ENCODE results near the gene ATXN2. TPM values are rescaled to one million over a fixed set of nuclear protein-coding genes. Genes with fewer than 3 reads are reported as not detected.
"Not testable (repeated sequence)": the region's sequence is repeated elsewhere in the genome, so short reads cannot be mapped to it uniquely, and the experiment has no call there.

ATXN2 gene
- total RNA-seq, 1 experiment from 2014 or later, result 10.1 TPM

DNA sequence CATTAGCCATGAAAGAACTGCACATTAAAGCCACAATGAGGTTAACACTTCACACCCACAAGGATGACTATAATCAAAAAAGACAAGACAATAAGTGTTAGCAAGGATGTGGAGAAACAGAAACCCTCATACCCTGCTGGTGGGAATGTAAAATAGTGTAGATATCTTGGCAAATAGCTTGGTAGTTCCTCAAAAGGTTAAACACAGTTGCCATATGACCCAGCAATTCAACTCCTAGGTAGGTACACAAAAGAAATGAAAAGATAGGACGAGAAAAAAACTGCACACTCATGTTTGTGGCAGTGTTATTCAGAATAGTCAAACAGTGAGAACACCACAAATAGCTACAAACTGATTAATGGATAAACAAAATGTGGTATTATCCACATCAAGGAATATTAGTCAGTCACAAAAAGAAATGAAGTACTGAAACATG, 93.5 kb downstream of the ATXN2 start:
- DNase-seq (ENCODE audit: low read depth), result no peak

DNA sequence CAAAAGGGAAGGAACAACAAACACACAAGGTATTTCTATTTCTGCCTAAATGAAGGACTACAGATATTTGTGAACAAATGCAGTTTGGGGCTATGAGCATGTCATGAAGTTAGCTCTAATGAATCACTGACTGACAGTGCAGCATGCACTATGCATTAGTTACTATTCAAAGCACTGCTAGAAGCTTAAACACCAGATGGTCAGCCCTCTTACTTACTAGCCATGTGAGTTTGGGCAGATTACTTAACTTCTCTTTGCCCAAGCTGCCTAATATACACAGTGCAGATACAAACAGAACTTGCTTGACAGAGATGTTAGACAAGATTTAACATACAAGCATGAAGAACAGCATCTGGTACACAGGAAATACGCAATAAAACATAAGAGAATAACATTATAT, 96.0 kb downstream of the ATXN2 start:
- no peak for DNase-seq (ENCODE audit: low read depth)

DNA sequence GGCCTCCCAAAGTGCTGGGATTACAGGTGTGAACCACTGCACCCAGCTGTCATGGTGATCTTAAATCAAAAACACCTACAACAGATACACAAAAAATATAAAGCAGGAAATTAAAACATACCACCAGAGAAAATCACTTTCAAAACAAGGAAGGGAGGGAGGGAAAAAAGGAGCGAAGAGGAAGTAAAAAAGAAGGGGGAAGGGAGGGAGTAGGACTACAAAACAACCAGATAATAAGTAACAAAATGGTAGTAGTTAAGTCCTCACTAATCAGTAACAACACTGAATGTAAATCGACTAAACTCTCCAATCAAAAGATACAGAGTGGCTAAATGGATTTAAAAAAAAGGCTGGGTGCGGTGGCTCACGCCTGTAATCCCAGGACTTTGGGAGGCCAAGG, 104.4 kb downstream of the ATXN2 start:
- DNase-seq (ENCODE audit: low read depth), result no peak

DNA sequence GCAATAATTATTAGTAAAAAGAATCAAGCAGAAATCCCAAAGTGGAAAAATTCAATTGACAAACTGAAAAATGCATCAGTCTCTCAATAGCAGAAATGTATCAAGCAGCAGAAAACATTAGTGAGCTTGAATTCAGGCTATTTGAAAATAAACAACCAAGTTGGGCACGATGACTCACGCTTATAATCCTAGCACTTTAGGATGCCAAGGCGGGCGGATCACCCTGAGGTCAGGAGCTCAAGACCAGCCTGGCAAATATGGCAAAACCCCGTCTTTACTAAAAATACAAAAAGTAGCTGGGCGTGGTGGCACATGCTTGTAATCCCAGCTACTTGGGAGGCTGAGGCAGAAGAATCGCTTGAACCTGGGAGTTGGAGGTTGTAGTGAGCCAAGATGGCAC, 106.1 kb downstream of the ATXN2 start:
- peak; percentile 66 for DNase-seq (ENCODE audit: low read depth)

DNA sequence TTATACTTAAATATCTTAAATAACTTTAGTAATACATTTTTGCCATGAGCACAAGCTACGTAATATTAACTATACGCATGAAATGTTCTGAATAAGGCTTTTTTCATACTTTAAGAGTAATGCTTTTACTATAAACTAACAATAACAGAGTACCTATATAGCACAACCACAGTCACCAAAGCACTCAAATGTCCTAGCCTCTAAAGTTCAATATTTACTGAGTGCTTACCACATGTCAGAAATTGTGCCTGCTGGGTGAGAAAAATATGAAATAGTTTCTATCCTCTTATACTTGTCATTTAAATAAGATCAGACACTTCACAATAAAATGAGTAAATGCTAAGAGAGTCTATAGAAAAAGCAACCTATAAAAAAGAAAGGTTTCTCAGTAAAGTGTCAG, 110.3 kb downstream of the ATXN2 start:
- DNase-seq (ENCODE audit: low read depth), result no peak

DNA sequence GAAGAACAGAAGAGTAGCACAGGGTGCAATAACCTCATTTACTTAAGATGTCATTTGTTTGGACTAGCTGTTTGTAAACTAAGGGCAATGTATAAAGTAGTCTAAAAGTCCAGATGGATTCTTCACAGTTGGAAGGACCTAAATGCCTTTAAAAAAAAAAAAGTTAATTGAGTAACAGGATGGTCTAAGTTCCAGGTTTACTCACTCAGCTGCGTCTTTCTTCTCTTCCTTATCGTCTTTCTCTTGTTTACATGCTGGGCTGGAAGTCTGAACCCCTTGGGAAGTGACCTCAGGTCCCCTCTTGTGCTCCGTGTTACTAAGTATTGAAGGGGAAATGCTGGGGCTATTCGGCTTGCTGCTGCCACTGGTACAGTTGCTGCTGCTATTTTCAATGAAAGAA, 110.8 kb downstream of the ATXN2 start:
- no peak for DNase-seq (ENCODE audit: low read depth)

DNA sequence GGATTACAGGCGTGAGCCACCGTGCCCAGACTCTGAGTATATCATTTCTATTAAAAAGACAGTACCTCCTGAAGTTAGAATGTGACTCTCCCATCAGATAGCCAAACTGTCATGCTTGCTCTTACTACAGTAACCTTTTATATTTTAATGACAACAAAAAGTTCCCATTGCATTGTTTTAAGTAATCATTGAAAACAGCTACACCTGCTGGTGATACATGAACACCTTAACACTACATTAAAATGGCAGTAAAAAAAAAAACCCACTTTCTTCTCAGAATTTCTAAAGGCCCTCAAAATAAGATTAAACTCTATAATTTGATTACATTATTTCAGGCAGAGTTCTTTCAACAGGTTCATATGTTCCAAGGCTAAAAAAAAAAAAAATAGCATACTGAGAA, 116.7 kb downstream of the ATXN2 start:
- DNase-seq (ENCODE audit: low read depth), result no peak

DNA sequence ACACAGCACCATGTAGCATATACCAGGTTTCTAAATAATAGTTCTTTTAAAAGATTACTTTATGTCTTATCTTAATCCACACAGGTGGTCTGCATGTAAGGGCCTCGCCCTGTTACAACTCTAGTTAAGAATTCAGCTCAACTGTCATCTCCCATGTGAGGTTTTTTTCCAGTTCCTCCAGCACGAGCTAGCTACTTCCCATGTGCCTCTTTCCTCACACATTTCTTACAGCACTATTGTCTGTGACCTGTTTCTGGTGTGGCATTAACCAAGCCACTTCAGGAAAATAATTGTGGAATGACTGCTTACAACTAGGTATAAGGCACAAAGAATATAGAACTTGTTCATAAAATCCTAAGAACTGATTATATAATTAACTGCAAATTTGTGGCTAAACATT, 127.9 kb downstream of the ATXN2 start:
- no peak for DNase-seq (ENCODE audit: low read depth)

DNA sequence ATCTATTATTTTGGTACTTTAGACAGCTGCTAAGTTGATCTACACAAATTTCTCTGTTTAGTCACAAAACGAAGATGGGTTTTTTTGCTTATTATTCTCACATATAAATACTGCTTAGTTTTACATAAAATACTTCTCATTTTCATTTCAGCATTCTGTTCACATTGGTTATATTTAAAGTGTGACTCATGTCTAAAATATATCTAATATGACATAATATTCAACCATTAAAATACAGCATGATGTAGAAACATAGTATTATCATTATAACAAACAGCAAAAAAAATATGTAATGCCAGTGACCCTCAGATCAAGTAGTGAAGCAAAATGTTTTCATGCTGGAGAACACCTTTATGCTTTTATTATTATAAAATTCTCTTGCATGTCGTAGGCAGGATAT, 129.7 kb downstream of the ATXN2 start:
- DNase-seq (ENCODE audit: low read depth), result no peak

DNA sequence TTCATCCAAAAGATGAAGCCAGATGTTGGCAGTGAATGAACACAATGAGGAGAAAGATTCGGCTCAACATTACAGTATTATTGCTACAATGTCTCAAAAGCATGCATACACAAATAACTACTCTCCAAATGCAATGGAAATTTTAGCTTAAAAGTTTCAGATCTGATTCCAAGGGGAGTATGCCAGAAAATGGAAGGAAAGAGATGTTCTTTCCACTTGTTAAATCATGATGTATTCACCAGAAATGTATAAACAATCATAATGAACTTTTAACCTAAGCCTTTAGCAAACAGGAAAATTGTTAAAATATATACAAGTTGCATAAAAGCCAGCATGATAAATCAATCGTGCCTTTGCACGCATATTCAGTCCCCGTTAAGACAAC, 131.3 kb downstream of the ATXN2 start:
- DNase-seq (ENCODE audit: low read depth), result no peak

DNA sequence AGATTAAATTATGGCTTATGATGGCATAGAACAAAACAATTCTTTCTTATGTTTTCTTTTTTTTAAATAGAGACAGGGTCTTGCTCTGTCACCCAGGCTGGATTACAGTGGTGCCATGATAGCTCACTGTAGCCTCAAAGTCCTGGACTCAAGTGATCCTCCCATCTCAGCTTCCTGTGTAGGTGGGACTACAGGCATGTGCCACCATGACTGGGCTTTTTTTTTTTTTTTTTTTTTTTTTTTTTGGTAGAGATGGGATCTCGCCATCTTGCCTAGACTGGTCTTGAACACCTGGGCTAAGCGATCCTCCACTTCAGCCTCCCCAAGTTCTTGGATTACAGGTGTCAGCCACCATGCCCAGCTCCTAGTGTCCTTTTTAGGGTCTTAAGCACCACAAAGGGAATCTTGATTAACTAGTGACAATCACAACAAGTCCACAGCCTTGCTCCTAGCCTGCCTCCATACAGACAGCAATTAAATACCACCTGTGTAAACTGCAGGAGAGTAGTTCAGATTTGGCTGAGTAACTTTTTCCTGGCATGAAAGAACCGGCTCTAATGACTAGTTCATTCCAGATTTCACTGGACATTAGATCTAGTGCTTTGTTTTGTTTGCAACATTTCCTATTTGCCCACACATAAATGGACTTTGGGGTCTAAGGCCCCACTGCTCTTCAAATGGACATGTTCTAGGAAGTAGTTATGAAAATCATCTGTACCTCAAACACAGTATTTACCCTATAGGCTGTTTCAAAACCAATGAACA, 131.8 kb downstream of the ATXN2 start:
- DNase-seq (ENCODE audit: low read depth), result no peak

DNA sequence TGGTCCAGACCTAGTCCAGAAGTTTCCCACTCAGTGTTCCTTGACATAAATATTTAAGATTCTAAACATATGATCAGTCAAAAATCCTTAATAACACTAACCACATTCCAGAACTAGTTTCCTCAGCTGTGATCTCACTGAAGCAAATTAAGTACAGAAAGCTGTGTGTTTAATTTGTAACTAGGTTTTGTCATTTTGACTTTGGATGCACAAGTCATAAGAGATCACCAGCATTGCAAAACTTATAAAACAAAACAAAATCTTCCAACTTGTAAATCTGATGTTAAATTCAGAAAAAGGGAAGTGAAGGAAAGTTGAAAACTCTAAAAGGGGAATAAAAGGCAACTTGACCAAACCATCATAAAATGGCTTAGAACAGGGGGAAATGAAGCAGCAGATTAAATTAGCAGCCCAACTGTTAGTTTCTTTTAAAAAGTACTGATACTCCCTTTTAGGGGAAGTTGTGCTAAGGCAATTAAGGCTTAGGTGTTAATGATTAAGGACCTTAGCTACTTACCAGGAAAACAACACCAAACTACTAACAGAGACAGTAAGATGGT, 136.8 kb downstream of the ATXN2 start:
- DNase-seq (ENCODE audit: low read depth), result no peak

DNA sequence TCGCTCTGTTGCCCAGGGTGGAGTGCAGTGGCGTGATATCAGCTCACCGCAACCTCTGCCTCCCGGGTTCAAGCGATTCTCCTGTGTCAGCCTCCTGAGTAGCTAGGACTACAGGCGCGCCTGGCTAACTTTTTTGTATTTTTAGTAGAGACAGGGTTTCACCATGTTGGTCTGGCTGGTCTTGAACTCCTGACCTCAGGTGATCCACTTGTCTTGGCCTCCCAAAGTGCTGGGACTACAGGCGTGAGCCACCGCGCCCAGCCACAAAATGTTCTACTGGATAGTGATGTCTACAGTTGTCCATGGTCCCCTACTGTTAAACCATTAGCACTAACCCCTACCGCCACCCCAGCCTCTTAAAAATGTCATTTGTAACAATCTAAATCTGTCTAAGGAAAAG, 139.0 kb downstream of the ATXN2 start:
- not testable (repeated sequence) for DNase-seq (ENCODE audit: low read depth)

DNA sequence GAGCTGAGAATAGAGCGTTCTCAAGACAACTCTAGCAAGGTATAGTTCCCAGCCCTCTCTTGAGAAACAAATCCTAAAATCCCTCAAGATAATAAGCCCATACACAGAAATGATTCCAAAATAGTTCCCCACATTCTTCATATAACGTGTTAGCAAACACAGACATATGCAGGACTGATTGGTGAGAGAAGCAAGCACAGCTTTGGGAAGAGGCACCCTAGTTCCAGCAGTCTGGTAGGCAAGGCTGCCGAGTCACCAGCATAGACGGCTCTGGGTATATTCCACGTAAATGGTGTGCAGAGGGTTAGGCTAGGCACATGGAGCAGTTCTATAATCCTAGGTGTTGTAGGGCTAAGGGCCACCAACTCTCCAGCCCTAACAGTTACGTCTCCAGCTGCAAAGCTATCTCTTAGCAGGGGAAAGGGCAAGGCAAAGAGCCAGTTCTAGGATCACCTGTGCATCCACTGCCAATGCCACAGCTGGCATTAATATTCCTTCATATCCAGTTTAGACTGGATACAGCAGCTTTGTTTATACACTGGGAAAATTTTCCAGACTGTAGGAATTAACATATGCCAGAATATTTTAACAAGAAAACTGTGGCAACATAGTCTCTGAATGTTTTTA, 140.5 kb downstream of the ATXN2 start:
- DNase-seq (ENCODE audit: low read depth), result no peak

DNA sequence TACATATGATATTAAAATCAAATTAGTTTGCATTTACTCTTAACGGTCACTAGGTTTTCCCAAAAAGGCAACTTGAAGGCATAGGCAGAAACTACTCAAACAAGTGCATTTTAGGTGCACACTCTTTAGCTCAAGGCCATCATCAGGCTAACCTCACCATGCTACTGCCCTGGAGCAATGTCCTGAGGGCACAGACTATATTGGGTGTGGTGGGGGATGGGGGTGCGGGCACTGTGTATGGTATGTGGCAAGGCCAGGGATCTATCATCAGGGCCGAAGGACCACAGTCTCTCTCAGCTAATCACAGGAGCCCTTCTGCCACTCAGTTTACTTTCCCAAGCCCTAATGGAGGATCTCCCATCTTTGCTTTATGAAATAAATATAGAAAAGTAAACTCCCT, 141.5 kb downstream of the ATXN2 start:
- no peak for DNase-seq (ENCODE audit: low read depth)

DNA sequence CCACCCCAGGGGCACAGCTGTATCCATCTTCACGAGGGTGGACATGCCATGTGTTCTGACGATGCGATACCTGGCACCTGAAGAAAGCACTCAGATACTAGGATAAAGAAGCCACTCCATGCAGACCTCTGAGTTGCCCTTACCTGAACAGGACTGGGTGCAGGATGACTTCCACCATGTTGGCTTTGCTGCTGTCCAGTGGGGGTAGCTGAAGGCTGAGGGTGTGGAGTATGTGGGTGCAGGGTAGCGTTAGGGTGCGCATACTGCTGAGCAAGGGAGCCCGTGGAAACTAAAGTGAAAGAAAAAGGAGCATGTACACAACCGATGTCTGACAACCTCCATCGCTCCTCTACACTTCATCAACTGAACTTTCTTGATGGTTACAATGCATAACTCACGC, 142.0 kb downstream of the ATXN2 start:
- DNase-seq (ENCODE audit: low read depth), result no peak

DNA sequence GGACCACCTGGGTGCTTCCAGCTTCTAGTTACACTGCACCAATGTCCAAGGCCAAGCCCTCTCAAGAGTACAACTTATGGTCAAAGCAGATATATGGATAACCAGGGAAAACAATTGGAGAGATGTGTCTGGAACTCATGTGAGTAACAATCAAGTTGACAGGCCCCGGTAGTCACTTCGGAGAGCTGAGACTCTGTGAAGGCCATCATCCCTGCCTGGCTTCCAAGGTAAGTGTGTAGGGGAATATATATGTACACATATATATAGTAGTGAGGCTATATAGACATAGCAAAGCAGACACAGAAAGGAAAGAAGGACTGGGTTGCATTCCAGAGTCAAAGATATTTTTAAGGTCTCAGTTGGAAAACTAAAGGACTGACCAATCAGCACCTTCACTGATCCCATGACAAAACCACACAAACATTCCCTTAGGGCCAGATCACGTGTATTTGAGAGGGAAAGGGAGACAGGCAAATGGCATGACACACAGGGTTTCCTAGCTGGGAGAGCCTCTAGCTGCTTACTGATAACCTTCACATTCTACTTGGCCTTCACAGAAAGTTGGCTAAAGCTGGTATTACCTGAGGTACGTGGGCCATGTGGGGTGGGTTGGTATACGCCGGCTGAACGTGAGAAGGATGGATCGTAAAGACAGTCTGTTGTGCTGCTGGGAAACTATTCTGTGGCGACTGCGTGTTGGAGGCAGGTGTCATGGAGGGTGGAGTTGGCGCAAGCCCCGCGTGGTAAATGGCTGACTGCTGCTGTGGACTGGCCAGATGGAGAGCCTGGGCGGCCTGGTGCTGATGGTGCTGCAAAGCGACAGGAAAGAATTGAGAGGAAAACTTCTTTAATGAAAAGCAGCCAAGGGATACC, 143.4 kb downstream of the ATXN2 start:
- DNase-seq (ENCODE audit: low read depth), result no peak

DNA sequence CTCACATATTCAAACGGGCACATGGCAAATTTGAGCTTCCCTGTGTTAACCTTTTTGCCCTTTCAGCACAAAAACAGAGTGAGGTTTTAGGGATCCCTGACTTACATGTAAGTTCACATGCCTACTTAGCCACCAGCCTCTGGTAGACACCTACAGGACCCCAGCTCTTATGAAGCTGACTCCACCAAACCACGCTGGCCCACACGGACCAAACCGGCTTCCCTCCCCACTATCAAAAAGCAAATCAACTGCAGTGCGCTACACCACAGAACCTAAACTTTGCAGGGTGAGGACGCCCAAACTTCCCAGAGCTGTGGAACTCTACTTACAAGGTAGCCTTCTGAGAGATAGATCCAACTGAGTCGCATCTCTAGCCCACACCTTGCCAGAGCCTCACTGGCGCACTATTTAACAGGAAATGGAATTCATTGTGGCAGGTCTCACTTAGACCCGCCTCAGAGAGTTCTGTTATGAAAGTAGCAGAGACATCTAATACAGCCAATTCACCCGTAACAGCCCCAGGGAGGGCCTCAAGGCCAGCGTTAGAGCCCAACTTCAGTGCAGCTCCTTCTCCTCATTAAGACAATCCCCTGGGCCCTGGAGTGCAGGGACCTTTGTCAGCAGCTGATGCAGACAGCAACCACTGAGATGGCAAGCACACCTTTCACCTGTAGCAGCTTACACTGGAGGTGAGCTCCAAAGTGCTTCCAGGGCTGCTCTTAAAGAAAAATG, 144.2 kb downstream of the ATXN2 start:
- DNase-seq (ENCODE audit: low read depth), result no peak

DNA sequence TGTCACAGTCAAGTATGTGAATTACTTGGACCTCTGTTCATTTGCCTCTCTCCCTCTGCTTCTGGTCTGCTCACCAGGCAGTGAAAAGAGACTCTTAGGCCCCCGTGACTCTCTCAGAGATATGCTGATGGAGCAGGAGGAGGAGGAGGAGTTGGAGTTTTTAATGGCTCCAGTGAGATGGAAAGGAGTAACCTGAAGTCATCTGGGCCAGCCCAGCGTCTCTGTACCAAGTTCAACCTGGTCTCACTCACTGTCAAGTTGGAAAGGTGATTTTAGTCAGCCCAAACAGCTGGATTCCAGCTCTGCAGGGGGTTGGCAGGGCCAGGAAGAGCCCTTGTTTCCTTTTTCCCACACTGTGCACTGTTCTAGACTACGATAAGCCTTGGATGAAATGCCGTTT, 144.8 kb downstream of the ATXN2 start:
- DNase-seq (ENCODE audit: low read depth), result no peak

DNA sequence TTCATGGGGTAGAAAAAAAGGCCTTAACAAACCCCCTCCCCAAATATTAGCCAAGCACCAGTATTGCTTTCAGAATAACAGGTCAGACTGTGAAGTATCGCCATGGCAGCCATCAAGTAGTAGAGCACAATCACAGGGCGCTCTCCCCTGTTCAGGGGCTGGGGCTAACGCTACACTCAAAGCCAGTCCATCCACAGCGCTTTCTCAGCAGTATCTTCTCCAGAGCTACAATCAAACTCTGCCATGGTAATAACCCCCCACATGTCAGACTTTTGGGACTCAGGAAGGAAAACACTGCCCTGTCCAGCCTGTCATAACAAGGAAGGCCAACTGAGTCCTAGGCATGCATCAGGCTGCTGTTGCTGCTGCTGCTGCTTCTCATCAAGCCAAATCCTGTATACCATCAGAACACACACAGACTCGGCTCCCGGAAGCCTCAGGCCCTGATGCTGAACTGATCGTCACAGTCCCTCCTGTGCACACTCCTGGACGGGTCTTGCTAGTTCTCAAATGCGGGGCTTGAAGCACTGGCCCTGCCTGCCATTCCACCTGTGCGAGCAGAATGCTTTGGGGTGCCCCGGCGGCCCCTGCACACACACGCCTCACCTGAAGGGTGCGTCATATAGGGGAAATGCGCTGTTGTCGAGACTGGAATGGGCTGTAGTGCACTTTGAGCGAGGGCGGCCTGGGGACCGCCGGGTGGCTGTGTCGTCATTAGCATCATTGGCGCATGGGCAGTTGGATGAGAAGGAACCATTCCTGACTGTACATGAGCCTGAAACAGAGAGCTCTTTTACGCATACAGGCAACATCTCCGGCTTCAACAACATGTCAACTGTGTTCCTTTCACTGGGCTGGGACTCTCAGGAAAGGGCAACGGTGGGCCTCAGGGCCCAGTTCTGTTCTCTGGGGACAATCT, 145.8 kb downstream of the ATXN2 start:
- no peak for DNase-seq (ENCODE audit: low read depth)

All from Daoy (cell line).